ENCODE measurements around the gene LCOR. TPM values are rescaled to one million over a fixed set of nuclear protein-coding genes. Genes with fewer than 3 reads are reported as not detected.

LCOR gene
- total and polyA plus RNA-seq, 2 of the 4 experiments (the other 2 are of a cell fraction): 3.7 to 36.9 TPM

DNA sequence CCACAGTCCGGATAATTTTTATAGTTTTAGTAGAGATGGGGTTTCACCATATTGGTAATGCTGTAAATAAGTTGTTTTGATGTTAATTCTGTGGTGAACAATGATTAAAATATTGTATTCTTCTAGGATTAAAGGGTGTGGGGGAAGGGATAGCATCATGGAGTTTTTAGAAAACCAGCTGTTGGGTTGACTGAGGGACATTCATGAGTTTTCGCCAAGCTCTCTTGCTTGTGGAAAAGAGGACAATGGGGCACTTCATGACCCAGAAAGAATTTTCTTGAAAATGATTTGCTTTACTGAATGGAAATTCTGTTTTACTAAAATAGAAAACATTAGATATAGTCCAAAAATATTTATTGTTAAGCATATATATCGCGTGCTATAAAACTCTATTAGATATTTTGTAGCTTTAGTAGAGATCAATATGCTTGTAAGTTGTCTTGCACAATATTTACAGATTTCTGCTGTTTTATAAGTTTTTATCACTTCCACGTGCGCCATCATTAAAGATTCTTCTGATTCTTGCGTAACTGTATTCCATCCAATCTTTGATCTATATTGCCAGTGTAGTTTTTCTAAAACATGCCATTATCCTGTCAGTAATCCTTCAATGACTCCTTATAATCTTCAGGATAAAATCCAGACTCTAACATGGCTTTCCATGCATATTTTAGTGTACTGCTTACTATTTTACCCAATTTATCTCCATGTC lies 41.8 kb downstream of the LCOR start:
- no peak overlapping the region for H3K23ac ChIP-seq (ENCODE audit: low read depth, low read length)
- H3K18ac ChIP-seq (ENCODE audit: low read depth, low read length): no peak overlapping the region
- no peak for TF ChIP-seq SMC3 (IDR thresholded peaks at IDR 0.05; ENCODE audit: low read depth, low read length)
- no peak for TF ChIP-seq MXI1 (IDR thresholded peaks at IDR 0.05; ENCODE audit: borderline replicate concordance, low read depth, low read length)
- peak; percentile 71 for TF ChIP-seq CEBPB (IDR thresholded peaks at IDR 0.05; ENCODE audit: low read depth, low read length)
- TF ChIP-seq POLR2A (IDR thresholded peaks at IDR 0.05; ENCODE audit: low read depth, low read length): no peak
- TF ChIP-seq NFE2L2 (IDR thresholded peaks at IDR 0.05; ENCODE audit: low read depth, low read length): no peak
- no peak for TF ChIP-seq BHLHE40 (IDR thresholded peaks at IDR 0.05; ENCODE audit: low read depth, low read length)
- TF ChIP-seq CHD1 (IDR thresholded peaks at IDR 0.05; ENCODE audit: low read depth, low read length): no peak
- WGBS, 2 experiments (ENCODE audit: extremely low coverage in 2 of 2, insufficient read length in 1 of 2): no CpG with 5 or more reads among the region's 7 CpGs
- no peak overlapping the region for H3K4me2 ChIP-seq (ENCODE audit: low read depth, low read length)
- no peak overlapping the region for H2AK5ac ChIP-seq (ENCODE audit: low read depth, low read length)
- no peak overlapping the region for H2AFZ ChIP-seq (replicated peaks; ENCODE audit: low read length, poor library complexity)
- no peak overlapping the region for H2BK120ac ChIP-seq (ENCODE audit: low read depth, low read length)
- no peak overlapping the region for H2BK5ac ChIP-seq (ENCODE audit: low read depth, low read length, poor library complexity, severe bottlenecking)
- H3K4me3 ChIP-seq (ENCODE audit: insufficient read depth, low read depth, low read length): no peak overlapping the region
- intact Hi-C loops (cut with micrococcal nuclease) (no loop called here), in situ Hi-C loops (cut with MboI; ENCODE audit: low sequenced_read_pairs) (no loop called here), dilution Hi-C loops (cut with HindIII; ENCODE audit: low sequenced_read_pairs, unreplicated experiment) (no loop called here)
- ChIA-PET POLR2A (ENCODE audit: unreplicated experiment) (no interaction called here), CTCF (interaction anchor here (0.6 to 1.0 kb wide), 2 partner anchors 36 to 163 kb away, joined by 3 to 4 read pairs; no protein-coding TSS in a partner anchor)
- ATAC-seq (ENCODE audit: low read depth) (no peak), DNase-seq (no peak)
- H4K5ac ChIP-seq (ENCODE audit: low read depth, low read length): no peak overlapping the region
- peaks cover 22% of the 10 kb centered on the region for H3K9me1 ChIP-seq (ENCODE audit: insufficient read depth, low read length)
- H3K27me3 ChIP-seq (ENCODE audit: control insufficient read depth, insufficient read depth, low read length): no peaks in the 10 kb centered on the region
- no peak overlapping the region for H4K91ac ChIP-seq (ENCODE audit: insufficient read depth, low read depth, low read length)
- no peaks in the 10 kb centered on the region for H3K9me3 ChIP-seq (ENCODE audit: control insufficient read depth, insufficient read depth, low read length)
- H4K8ac ChIP-seq (ENCODE audit: low read depth in 2 of 2, low read length in 2 of 2): no peak overlapping the region
- no peak overlapping the region for H3K56ac ChIP-seq (ENCODE audit: extremely low read depth, insufficient read depth, low read length)
- no peak overlapping the region for H3K14ac ChIP-seq (replicated peaks; ENCODE audit: low read depth, low read length)
- no peak overlapping the region for H2BK15ac ChIP-seq (ENCODE audit: low read depth, low read length)
- no peak overlapping the region for H2AK9ac ChIP-seq (replicated peaks; ENCODE audit: low read depth, low read length, poor library complexity)
- H3K79me1 ChIP-seq (ENCODE audit: low read depth in 1 of 2, low read length in 2 of 2): peaks cover 39 to 79% of the 10 kb centered on the region in 2 experiments
- no peaks in the 10 kb centered on the region for H3K36me3 ChIP-seq (ENCODE audit: control insufficient read depth, insufficient read depth, low read length)
- H3K4me1 ChIP-seq (ENCODE audit: control insufficient read depth, insufficient read depth, low read length): no peaks in the 10 kb centered on the region
- H4K20me1 ChIP-seq (ENCODE audit: insufficient read depth, low read length): peaks cover 64% of the 10 kb centered on the region
- no peak overlapping the region for H3K4ac ChIP-seq (ENCODE audit: low read depth, low read length)
- H3K27ac ChIP-seq (ENCODE audit: insufficient read depth, low read length): no peak overlapping the region
- no peak overlapping the region for H2BK20ac ChIP-seq (ENCODE audit: low read depth, low read length)
- BruUV-seq (replicated peaks): no TSS peak
- no peak overlapping the region for H3K9ac ChIP-seq (ENCODE audit: low read depth, low read length)

Measured in IMR-90 (cell line).